OCI-LY3 (cell line): ENCODE measurements around the gene ANAPC15.

Source experiments
- H2AFZ ChIP-seq: fragments of 200-600, 300-600 bp; shearing (Covaris generic); 2 replicates; pipeline ENCODE4 v1.6.0; 2014; ENCODE audit warnings: antibody characterized with exemption, low read depth, low read length
- H3K27ac ChIP-seq: fragments of 200-600, 300-600 bp; sonication (generic); 2 replicates; pipeline ENCODE4 v1.5.1; 2014; ENCODE audit warnings: mild to moderate bottlenecking, low read length, moderate library complexity, mixed read lengths
- H3K27me3 ChIP-seq: fragments of 200-600, 300-600 bp; sonication (generic); 2 replicates; pipeline ENCODE4 v1.6.1; 2014; ENCODE audit warnings: low read depth, low read length, mixed read lengths
- H3K36me3 ChIP-seq: fragments of 200-600, 300-600 bp; sonication (generic); replicated peaks from 2 replicates; pipeline ENCODE3; 2014; ENCODE audit warnings: low read depth, low read length, mixed read lengths
- H3K4me1 ChIP-seq: fragments of 300-600, 200-600 bp; sonication (generic); 2 replicates; pipeline ENCODE4 v1.6.1; 2014; ENCODE audit warnings: low read length, mixed read lengths
- H3K4me2 ChIP-seq: fragments of 200-600, 300-600 bp; sonication (generic); 2 replicates; pipeline ENCODE4 v1.6.1; 2014; ENCODE audit warnings: low read length, mixed read lengths
- H3K4me3 ChIP-seq: fragments of 300-600, 200-600 bp; sonication (generic); 2 replicates; pipeline ENCODE4 v1.5.1; 2014; ENCODE audit warnings: antibody characterized with exemption, mild to moderate bottlenecking, low read length, moderate library complexity
- H3K79me2 ChIP-seq: fragments of 300-600, 200-600 bp; shearing (Covaris generic); 2 replicates; pipeline ENCODE4 v1.6.1; 2014; ENCODE audit warnings: mild to moderate bottlenecking, low read length, mixed read lengths
- H3K9ac ChIP-seq: fragments of 300-600, 200-600 bp; shearing (Covaris generic); 2 replicates; pipeline ENCODE4 v1.6.0; 2014; ENCODE audit warnings: mild to moderate bottlenecking, low read length, moderate library complexity
- H3K9me3 ChIP-seq: fragments of 200-600, 300-600 bp; shearing (Covaris generic); 2 replicates; pipeline ENCODE4 v1.6.1; 2014; ENCODE audit warnings: low read length, mixed read lengths; ENCODE audit not compliant: insufficient read depth
- H4K20me1 ChIP-seq: fragments of 200-600, 300-600 bp; sonication (generic); 2 replicates; pipeline ENCODE4 v1.6.1; 2016; ENCODE audit warnings: low read length, mixed read lengths; ENCODE audit not compliant: insufficient read depth
- EZH2phosphoT487 ChIP-seq: fragments of 200-600 bp; shearing (Covaris generic); IDR thresholded peaks from 2 replicates; pipeline ENCODE4 v1.6.1; 2018; ENCODE audit warnings: antibody characterized with exemption, mixed run types, low read depth
- TF ChIP-seq, protein P1 (sequence below): fragments of 200-600, 300-600 bp; sonication (generic); IDR thresholded peaks from 2 replicates; pipeline ENCODE4 v1.5.1; 2014; ENCODE audit warnings: antibody characterized with exemption, low read length, low read depth

The ANAPC15 gene

DNA sequence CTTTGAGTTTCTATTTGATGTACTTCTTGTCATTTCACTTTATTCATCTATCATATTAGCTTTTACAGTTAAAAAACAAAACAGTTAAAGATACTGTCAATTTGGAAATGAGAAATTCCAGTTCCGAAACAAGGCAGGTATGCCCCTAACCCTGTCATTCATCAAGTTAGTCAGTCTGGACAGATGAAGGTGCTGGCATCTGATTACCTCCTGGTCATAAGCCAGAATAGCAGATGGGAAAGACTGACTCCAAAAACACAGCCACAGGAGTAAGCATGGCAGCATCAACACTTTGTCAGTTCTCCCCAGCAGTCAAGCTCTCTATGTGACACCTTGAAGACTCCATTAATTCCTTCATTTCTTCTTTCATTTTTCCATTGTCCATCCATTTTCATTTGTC lies 27.5 kb downstream of the ANAPC15 start:
- Histone ChIP-seq H3K4me3 (no peak overlapping the region), H3K27ac (no peak overlapping the region)
- TF ChIP-seq, protein P1, sequence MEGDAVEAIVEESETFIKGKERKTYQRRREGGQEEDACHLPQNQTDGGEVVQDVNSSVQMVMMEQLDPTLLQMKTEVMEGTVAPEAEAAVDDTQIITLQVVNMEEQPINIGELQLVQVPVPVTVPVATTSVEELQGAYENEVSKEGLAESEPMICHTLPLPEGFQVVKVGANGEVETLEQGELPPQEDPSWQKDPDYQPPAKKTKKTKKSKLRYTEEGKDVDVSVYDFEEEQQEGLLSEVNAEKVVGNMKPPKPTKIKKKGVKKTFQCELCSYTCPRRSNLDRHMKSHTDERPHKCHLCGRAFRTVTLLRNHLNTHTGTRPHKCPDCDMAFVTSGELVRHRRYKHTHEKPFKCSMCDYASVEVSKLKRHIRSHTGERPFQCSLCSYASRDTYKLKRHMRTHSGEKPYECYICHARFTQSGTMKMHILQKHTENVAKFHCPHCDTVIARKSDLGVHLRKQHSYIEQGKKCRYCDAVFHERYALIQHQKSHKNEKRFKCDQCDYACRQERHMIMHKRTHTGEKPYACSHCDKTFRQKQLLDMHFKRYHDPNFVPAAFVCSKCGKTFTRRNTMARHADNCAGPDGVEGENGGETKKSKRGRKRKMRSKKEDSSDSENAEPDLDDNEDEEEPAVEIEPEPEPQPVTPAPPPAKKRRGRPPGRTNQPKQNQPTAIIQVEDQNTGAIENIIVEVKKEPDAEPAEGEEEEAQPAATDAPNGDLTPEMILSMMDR, result no peak
- no peak for TF ChIP-seq EZH2phosphoT487

DNA sequence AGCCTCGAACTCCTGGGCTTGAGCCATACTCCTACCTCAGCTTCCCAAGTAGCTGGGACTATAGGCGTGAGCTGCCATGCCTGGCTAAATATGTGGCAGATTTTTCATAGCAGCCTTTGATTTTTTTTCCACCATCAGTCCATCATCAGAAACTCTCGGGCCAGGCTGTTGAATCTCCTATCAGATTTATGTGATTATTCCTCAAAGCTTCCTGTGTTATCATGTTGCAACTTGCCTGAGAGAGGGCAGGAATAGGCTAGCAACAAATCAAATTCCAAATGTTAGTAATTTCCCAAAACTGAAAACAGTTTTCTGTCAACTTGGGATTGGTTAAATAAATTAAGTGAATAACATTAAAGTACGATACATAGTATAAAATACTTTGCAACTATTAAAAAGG lies 28.4 kb downstream of the ANAPC15 start:
- no peak overlapping the region for H3K27ac ChIP-seq
- H2AFZ ChIP-seq, result no peak overlapping the region
- no peak overlapping the region for H3K9ac ChIP-seq
- no peaks in the 10 kb centered on the region for H3K27me3 ChIP-seq
- no peaks in the 10 kb centered on the region for H4K20me1 ChIP-seq
- no peak overlapping the region for H3K4me3 ChIP-seq
- H3K9me3 ChIP-seq, result no peaks in the 10 kb centered on the region
- H3K79me2 ChIP-seq, result peaks cover 10% of the 10 kb centered on the region
- H3K4me2 ChIP-seq, result no peak overlapping the region
- H3K4me1 ChIP-seq, result peaks cover 14% of the 10 kb centered on the region
- peaks cover 11% of the 10 kb centered on the region for H3K36me3 ChIP-seq
- TF ChIP-seq, protein P1, result no peak
- no peak for TF ChIP-seq EZH2phosphoT487

More for the DNA sequence above, 27.5 kb downstream of the ANAPC15 start:
- Histone ChIP-seq H3K9ac (no peak overlapping the region), H3K36me3 (peaks cover 14% of the 10 kb centered on the region), H3K4me1 (peaks cover 10% of the 10 kb centered on the region), H3K79me2 (peaks cover under 1% of the 10 kb centered on the region), H2AFZ (no peak overlapping the region), H3K9me3 (no peaks in the 10 kb centered on the region), H3K27me3 (no peaks in the 10 kb centered on the region), H3K4me2 (no peak overlapping the region), H4K20me1 (no peaks in the 10 kb centered on the region)

DNA sequence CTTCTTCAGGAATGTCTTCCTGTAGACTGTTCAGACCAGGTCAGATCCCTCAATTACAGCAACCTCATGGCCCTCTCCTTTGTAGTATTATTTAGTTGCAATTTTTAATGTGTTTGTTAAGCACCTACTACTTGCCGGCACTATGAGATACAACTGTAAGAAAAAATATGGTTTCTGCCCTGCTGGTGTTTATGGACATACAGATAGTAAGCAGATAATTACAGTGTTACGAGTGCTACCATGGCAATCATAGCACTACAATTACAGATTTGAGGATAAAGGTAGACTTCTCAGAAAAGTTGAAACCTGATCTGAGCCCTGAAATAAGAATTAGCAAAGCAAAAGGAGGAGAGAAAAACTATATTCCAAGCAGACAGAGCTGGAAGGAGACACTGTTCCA lies 29.1 kb downstream of the ANAPC15 start:
- Histone ChIP-seq H3K27ac (no peak overlapping the region), H3K9me3 (no peaks in the 10 kb centered on the region), H3K4me2 (no peak overlapping the region), H2AFZ (no peak overlapping the region), H3K27me3 (no peaks in the 10 kb centered on the region), H4K20me1 (no peaks in the 10 kb centered on the region), H3K9ac (no peak overlapping the region), H3K79me2 (peaks cover 16% of the 10 kb centered on the region), H3K4me3 (no peak overlapping the region), H3K4me1 (peaks cover 21% of the 10 kb centered on the region), H3K36me3 (peaks cover 7% of the 10 kb centered on the region)
- TF ChIP-seq EZH2phosphoT487, result no peak
- TF ChIP-seq, protein P1, result no peak

DNA sequence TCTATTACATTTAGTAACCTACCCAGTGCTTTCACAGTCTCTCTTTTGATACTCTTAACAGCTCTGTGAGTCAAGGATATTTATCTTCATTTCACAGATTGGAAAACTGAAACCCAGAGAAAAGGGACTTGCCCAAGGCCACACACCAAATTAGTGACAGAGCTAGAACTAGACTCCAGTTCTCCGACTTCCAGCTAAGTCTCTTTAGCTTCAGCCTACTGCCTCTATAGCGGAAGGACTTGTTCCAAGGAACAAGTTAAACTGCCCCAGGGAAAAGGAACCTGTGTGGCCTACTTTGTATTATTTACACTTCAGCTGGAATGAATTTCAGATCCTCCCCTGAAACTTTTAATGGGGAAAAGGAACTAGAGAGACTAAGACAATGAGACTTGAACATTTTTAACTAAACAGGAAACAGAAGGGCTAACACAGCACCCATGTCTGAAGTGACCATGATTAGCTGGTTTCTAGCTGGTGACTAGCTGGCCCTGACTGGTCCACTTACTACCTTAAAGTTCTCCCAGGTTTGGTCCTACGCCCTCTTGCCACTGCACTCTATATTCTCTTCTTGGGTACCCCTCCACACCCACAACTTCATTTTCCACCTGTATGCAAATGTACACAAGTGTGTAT lies 30.6 kb downstream of the ANAPC15 start:
- Histone ChIP-seq H3K4me1 (peaks cover 29% of the 10 kb centered on the region), H3K27ac (no peak overlapping the region), H3K9ac (no peak overlapping the region), H3K27me3 (no peaks in the 10 kb centered on the region), H3K36me3 (no peaks in the 10 kb centered on the region), H3K4me2 (peak overlapping the region; percentile 86; the same call in 1 of the 2 replicates), H3K9me3 (no peaks in the 10 kb centered on the region), H2AFZ (no peak overlapping the region), H3K4me3 (no peak overlapping the region), H4K20me1 (no peaks in the 10 kb centered on the region), H3K79me2 (peaks cover 31% of the 10 kb centered on the region)
- no peak for TF ChIP-seq EZH2phosphoT487
- TF ChIP-seq, protein P1, result no peak
